Heart left ventricle (tissue), 16 donors: ENCODE data around the gene STEAP2. TPM values are rescaled to one million over a fixed set of nuclear protein-coding genes. Genes with fewer than 3 reads are reported as not detected.

ENCODE experiments used
- ATAC-seq, 4 donors: fragments of 200-7000 bp; cut with Tn5 transposase; one replicate each; pipeline ENCODE4 v1.9.1; 2020 to 2022; ENCODE audit warnings: moderate library complexity in 4 of 4, mild to moderate bottlenecking in 3 of 4, moderate number of reproducible peaks in 1 of 4
- DNase-seq, 5 donors: peaks; one replicate each; pipeline ENCODE4 v3.0.0-alpha.2; 2020
- H3K27ac ChIP-seq, 12 donors: fragments of 200-600 bp; sonication (generic) in 4 of 12; one replicate each; pipeline versions ENCODE4 v1.5.0 to v1.8.0; 2016 to 2022; ENCODE audit warnings: mild to moderate bottlenecking in 2 of 12
- H3K27me3 ChIP-seq, 9 donors: fragments of 200-600 bp; sonication (generic) in 2 of 9; one replicate each; pipeline versions ENCODE4 v1.5.1 to v1.8.0; 2016 to 2022; ENCODE audit warnings: mild to moderate bottlenecking in 3 of 9
- H3K36me3 ChIP-seq, 9 donors: fragments of 200-600 bp; sonication (generic) in 2 of 9; one replicate each; pipeline versions ENCODE4 v1.5.0 to v1.8.0; 2018 to 2022; ENCODE audit warnings: mild to moderate bottlenecking in 2 of 9
- H3K4me1 ChIP-seq, 12 donors: fragments of 200-600 bp; sonication (generic) in 4 of 12; one replicate each; pipeline versions ENCODE4 v1.5.0 to v1.8.0; 2016 to 2022; ENCODE audit warnings: mild to moderate bottlenecking in 3 of 12
- H3K4me3 ChIP-seq, 12 donors: fragments of 200-600 bp; sonication (generic) in 4 of 12; one replicate each; pipeline versions ENCODE4 v1.5.0 to v1.8.0; 2017 to 2022; ENCODE audit warnings: mild to moderate bottlenecking in 9 of 12, moderate library complexity in 4 of 12
- H3K9me3 ChIP-seq, 12 donors: fragments of 200-600 bp; sonication (generic) in 4 of 12; one replicate each; pipeline versions ENCODE4 v1.5.0 to v1.8.0; 2016 to 2022; ENCODE audit warnings: mild to moderate bottlenecking in 1 of 12
- POLR2A ChIP-seq, 2 donors: fragments of 450-650 bp; IDR thresholded peaks; one replicate each; pipeline ENCODE4 v1.6.1; 2017; ENCODE audit warnings: antibody characterized with exemption in 2 of 2, mild to moderate bottlenecking in 2 of 2, moderate library complexity in 2 of 2
- WGBS, 4 donors: extraction: QIAGEN DNeasy Blood & Tissue Kit in 2 of 4; methylation state at CpG; one replicate each; pipeline versions ENCODE4 v1.1.5 to v1.1.7; 2013 to 2018; 5-methylcytosine and 5-hydroxymethylcytosine counted together
- intact Hi-C, 10 donors: fragments of 100-400 bp; cut with DNase I; formaldehyde crosslinking; loops; one replicate each; pipeline versions ENCODE4 v1.11.1 to v1.14.2; 2022
- polyA plus RNA-seq, 2 donors: library from polyadenylated mRNA; stranded (reverse); fragments of 200-250 nt; gene quantifications; one replicate each; pipeline ENCODE4 v1.2.3, GENCODE V29; 2013
- total RNA-seq, 9 donors: library from RNA; depleted of rRNA in 2 of 9; stranded (reverse); fragments of >200 nt in 2 of 9; fragmentation: NEBNext Ultra II Directional in 3 of 9; extraction: Animal tissue kit (Norgen Biotek cat#: 25700) in 3 of 9; gene quantifications; one replicate each; pipeline versions ENCODE4 v1.1.0 to v1.2.4, GENCODE V29; 2016 to 2023
- TF ChIP-seq, protein P1 (sequence below), 12 donors: fragments of 200-600 bp; sonication (generic) in 4 of 12; IDR thresholded peaks; one replicate each; pipeline versions ENCODE4 v1.5.0 to v1.8.0; 2018 to 2022; ENCODE audit warnings: antibody characterized with exemption in 12 of 12, mild to moderate bottlenecking in 5 of 12
- donor health status: ischemic (EF 13 %, LVEDD 7.1; RV severe dilation, severe dysfunction).
- donor health status: healthy with polysubstance abuse.
- donor health status: DM: no; HTN: yes; CAD: no.
- donor health status: DM: no; HTN: no; CAD: no.
- donor health status: ischemic (EF 25% LVEDD 6.9; RV normal size, moderate dysfunction).
- donor health status: ischemic (EF 25% LVEDD 5.7; RV mildly dilated, moderate dysfunction).
- donor health status: healthy.
- donor health status: DM: yes; HTN: yes; CAD: no.
- donor health status: ischemic (EF 35%, LVEDD 5.7; RV mildly dilated, moderate dysfunction).
- donor health status: nonischemic (EF 11% LVEDD 7.7; RV severe dilation, severe dysfunction).
- donor health status: DM: yes; HTN: yes; CAD: no.
- donor health status: PGD.
- donor health status: ischemic (EF 29% LVEDD 5.4; RV normal size, mild dysfunction).
- donor health status: nonischemic (EF 23%, LVEDD 6.1; RV moderate dilation, normal function).

The STEAP2 gene
- total and polyA plus RNA-seq, 11 donors: 1.4 to 16.7 (median 7.3) TPM

DNA sequence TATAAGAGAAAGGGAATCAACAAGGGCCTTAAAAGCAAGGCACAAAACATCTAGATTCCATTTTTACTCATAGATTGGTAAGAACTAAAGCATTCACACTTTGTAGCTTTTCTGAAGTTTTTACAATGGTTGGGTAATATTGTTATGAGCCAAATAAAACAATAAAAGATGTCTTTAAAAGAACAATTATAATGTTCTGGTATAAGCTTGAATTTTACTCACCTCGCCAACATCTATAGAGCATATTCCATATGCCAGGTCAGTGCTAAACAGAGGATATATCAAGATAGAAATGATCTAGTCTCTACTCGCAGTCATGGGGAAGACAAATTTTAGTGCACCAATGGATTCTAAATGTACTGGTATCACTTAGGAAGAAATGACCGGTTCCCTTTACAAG is 45.4 kb upstream of the STEAP2 start:
- DNase-seq (no peak), ATAC-seq (no peak)
- intact Hi-C loops: loop anchor here in 1 of 10 donors (10.0 kb wide), 1 partner anchor 79 kb away; the partner anchor contains the start of gene CFAP69
- 72 to 87% (median 77%) methylated on average over 3 of the region's 3 CpGs for WGBS, 4 donors
- Histone ChIP-seq H3K27ac (no peak overlapping the region), H3K4me1 (no peaks in the 10 kb centered on the region), H3K9me3 (peaks cover 0 to 6% (median 0%) of the 10 kb centered on the region in 12 donors), H3K4me3 (no peak overlapping the region), H3K36me3 (no peaks in the 10 kb centered on the region), H3K27me3 (peaks cover 0 to 6% (median 0%) of the 10 kb centered on the region in 9 donors)
- no peak for TF ChIP-seq POLR2A (IDR thresholded peaks at IDR 0.05)
- TF ChIP-seq, protein P1, sequence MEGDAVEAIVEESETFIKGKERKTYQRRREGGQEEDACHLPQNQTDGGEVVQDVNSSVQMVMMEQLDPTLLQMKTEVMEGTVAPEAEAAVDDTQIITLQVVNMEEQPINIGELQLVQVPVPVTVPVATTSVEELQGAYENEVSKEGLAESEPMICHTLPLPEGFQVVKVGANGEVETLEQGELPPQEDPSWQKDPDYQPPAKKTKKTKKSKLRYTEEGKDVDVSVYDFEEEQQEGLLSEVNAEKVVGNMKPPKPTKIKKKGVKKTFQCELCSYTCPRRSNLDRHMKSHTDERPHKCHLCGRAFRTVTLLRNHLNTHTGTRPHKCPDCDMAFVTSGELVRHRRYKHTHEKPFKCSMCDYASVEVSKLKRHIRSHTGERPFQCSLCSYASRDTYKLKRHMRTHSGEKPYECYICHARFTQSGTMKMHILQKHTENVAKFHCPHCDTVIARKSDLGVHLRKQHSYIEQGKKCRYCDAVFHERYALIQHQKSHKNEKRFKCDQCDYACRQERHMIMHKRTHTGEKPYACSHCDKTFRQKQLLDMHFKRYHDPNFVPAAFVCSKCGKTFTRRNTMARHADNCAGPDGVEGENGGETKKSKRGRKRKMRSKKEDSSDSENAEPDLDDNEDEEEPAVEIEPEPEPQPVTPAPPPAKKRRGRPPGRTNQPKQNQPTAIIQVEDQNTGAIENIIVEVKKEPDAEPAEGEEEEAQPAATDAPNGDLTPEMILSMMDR (IDR thresholded peaks at IDR 0.05): no peak

DNA sequence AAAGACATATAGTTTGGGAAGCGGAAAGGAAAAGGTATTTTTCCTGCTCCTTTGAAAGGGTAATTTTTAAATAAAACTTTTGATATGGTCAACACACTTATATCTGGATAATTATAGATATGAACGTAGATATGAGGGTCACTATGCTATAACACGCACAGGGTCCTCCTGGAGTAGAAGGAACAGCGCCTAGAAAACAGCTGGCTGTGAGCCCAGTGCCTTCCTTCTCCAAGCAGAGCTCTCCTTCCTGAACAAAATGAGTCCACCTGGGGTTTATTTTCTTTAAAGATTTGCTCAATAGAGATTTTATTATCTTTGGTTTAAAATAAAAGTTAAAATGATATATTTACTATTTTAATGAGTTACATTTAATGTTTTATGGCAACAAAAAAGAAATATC is 44.2 kb upstream of the STEAP2 start:
- Histone ChIP-seq H3K4me3 (no peak overlapping the region), H3K36me3 (no peaks in the 10 kb centered on the region), H3K4me1 (no peaks in the 10 kb centered on the region), H3K27me3 (peaks cover 0 to 6% (median 0%) of the 10 kb centered on the region in 9 donors), H3K27ac (no peak overlapping the region), H3K9me3 (peaks cover 0 to 6% (median 0%) of the 10 kb centered on the region in 12 donors)
- no peak for ATAC-seq
- intact Hi-C loops: loop anchor here in 1 of 10 donors (10.0 kb wide), 1 partner anchor 77 kb away; the partner anchor contains the start of gene CFAP69
- TF ChIP-seq POLR2A (IDR thresholded peaks at IDR 0.05): no peak
- TF ChIP-seq, protein P1 (IDR thresholded peaks at IDR 0.05): no peak
- DNase-seq: no peak
- 63 to 69% (median 65%) methylated on average over 4 of the region's 4 CpGs for WGBS, 4 donors

DNA sequence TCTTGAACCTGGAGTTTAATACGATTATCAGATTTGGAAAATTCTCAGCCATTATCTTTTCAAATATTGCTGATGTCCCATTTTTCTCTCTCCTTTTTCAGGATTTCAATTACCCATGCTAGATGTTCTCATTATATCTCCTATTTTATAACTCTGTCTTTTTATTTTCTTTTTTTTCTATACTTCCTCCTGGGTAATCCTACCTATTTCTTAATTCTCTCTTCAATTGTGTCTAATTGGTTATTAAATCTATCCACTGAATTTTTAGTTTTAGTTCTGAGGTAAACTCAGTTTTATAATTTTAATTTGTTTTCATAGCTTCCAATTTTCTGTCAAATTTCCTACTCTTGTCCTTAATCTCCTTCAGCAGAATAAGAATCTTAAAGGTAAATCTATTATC is 41.6 kb upstream of the STEAP2 start:
- WGBS, 4 donors: 88 to 97% (median 94%) methylated on average over 1 of the region's 1 CpG
- H3K27ac ChIP-seq: no peak overlapping the region
- H3K9me3 ChIP-seq: peaks cover 0 to 6% (median 0%) of the 10 kb centered on the region in 12 donors
- intact Hi-C loops: loop anchor here in 2 of 10 donors (10.0 kb wide), 2 partner anchors 75 to 125 kb away; partner anchors contain the start of gene CFAP69 (in 1 of the 2)
- no peak for DNase-seq
- no peaks in the 10 kb centered on the region for H3K4me1 ChIP-seq
- no peaks in the 10 kb centered on the region for H3K36me3 ChIP-seq
- no peak for TF ChIP-seq POLR2A (IDR thresholded peaks at IDR 0.05)
- TF ChIP-seq, protein P1 (IDR thresholded peaks at IDR 0.05): no peak
- ATAC-seq: no peak
- peaks cover 0 to 6% (median 0%) of the 10 kb centered on the region in 9 donors for H3K27me3 ChIP-seq
- no peak overlapping the region for H3K4me3 ChIP-seq

DNA sequence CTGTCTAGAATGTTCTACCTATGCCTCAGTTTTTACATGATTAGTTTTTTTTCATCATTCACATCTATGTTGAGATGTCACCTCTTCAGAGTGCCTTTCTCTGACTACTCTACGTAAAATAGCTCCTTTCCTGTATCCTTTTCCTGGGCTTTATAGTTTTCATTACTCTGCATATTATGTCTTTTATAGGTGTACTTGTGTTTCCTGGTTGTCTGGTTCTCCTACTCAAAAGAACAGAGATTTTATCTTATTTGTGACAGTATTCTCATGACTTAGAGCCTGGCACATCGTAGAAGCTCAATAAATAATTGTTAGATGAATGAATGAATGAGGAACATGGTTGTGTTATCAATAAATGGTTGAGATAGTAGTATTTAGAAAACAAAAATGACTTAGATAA is 39.4 kb upstream of the STEAP2 start:
- Histone ChIP-seq H3K27me3 (peaks cover 0 to 6% (median 0%) of the 10 kb centered on the region in 9 donors), H3K27ac (no peak overlapping the region), H3K4me3 (no peak overlapping the region), H3K36me3 (no peaks in the 10 kb centered on the region), H3K9me3 (peaks cover 0 to 6% (median 0%) of the 10 kb centered on the region in 12 donors), H3K4me1 (no peaks in the 10 kb centered on the region)
- intact Hi-C loops: loop anchor here in 1 of 10 donors (10.0 kb wide), 1 partner anchor 123 kb away; no protein-coding TSS in a partner anchor
- WGBS, 4 donors: 66 to 72% (median 69%) methylated on average over 2 of the region's 2 CpGs
- ATAC-seq (no peak), DNase-seq (no peak)
- no peak for TF ChIP-seq POLR2A (IDR thresholded peaks at IDR 0.05)
- TF ChIP-seq, protein P1 (IDR thresholded peaks at IDR 0.05): no peak
